GM12891 (cell line): ENCODE measurements around the gene SYCP2.
"Not testable (repeated sequence)": the region's sequence is repeated elsewhere in the genome, so short reads cannot be mapped to it uniquely, and the experiment has no call there.

Experiments
- DNase-seq: peaks from one replicate; pipeline ENCODE4 v3.0.0; 2011; ENCODE audit warnings: low spot score; ENCODE audit not compliant: insufficient read length
- FAIRE-seq: peaks from 2 replicates; lab custom pipeline; 2011; peaks lifted over from hg19 to GRCh38; lab: Jason Lieb, UNC
- PAX5 ChIP-seq: IDR thresholded peaks from 2 replicates; pipeline ENCODE4 v1.6.1; 2011; ENCODE audit warnings: low read length, moderate library complexity, mild to moderate bottlenecking; ENCODE audit not compliant: insufficient read depth, severe bottlenecking
- POLR2A ChIP-seq: IDR thresholded peaks from 2 replicates; pipeline ENCODE4 v1.6.1; 2011; ENCODE audit warnings: low read depth, low read length, control low read depth
- POLR2AphosphoS5 ChIP-seq: IDR thresholded peaks from 2 replicates; pipeline ENCODE4 v1.6.1; 2011; ENCODE audit warnings: low read depth, low read length, control low read depth
- POU2F2 ChIP-seq: IDR thresholded peaks from 2 replicates; pipeline ENCODE4 v1.6.1; 2011; ENCODE audit warnings: low read depth, mild to moderate bottlenecking, control low read depth, low read length, moderate library complexity
- SPI1 ChIP-seq: IDR thresholded peaks from 2 replicates; pipeline ENCODE4 v1.6.1; 2011; ENCODE audit warnings: low read depth, low read length, control low read depth
- TAF1 ChIP-seq: IDR thresholded peaks from 2 replicates; pipeline ENCODE4 v1.6.1; 2011; ENCODE audit warnings: low read depth, low read length, control low read depth

SYCP2 gene

GRCh38 chr20:59871096-59871495 lies 62.3 kb downstream of the SYCP2 start:
- TF ChIP-seq TAF1 (no peak), POLR2AphosphoS5 (no peak), SPI1 (no peak), POLR2A (no peak), POU2F2 (no peak), PAX5 (no peak)
- DNase-seq (no peak), FAIRE-seq (no peak)

GRCh38 chr20:59866338-59866737 lies 67.1 kb downstream of the SYCP2 start:
- TF ChIP-seq POLR2AphosphoS5 (no peak), TAF1 (no peak), PAX5 (no peak), POLR2A (no peak), POU2F2 (no peak), SPI1 (no peak)
- DNase-seq, result no peak
- FAIRE-seq, result no peak

GRCh38 chr20:59864726-59865125 lies 68.7 kb downstream of the SYCP2 start:
- FAIRE-seq (no peak), DNase-seq (no peak)
- no peak for TF ChIP-seq POLR2A
- no peak for TF ChIP-seq POU2F2
- no peak for TF ChIP-seq PAX5
- TF ChIP-seq TAF1, result no peak
- no peak for TF ChIP-seq POLR2AphosphoS5
- TF ChIP-seq SPI1, result no peak

- TF ChIP-seq POLR2A, result no peak
- TF ChIP-seq PAX5, result no peak
- TF ChIP-seq TAF1, result no peak
- no peak for TF ChIP-seq POU2F2
- TF ChIP-seq SPI1, result no peak
- TF ChIP-seq POLR2AphosphoS5, result no peak
- DNase-seq, result no peak
- FAIRE-seq, result no peak
Measured at GRCh38 chr20:59863058-59863457, 70.4 kb downstream of the SYCP2 start.

- no peak for FAIRE-seq
- no peak for TF ChIP-seq PAX5
- DNase-seq, result no peak
Measured at GRCh38 chr20:59861401-59861800, 72.0 kb downstream of the SYCP2 start.

GRCh38 chr20:59858425-59858824 lies 75.0 kb downstream of the SYCP2 start:
- DNase-seq (no peak), FAIRE-seq (no peak)
- TF ChIP-seq POLR2A, result no peak
- no peak for TF ChIP-seq POU2F2
- no peak for TF ChIP-seq POLR2AphosphoS5
- TF ChIP-seq PAX5, result no peak
- TF ChIP-seq TAF1, result no peak
- no peak for TF ChIP-seq SPI1

GRCh38 chr20:59857966-59858365 lies 75.5 kb downstream of the SYCP2 start:
- FAIRE-seq, result no peak

GRCh38 chr20:59856941-59857340 lies 76.5 kb downstream of the SYCP2 start:
- not testable (repeated sequence) for FAIRE-seq, DNase-seq

More at GRCh38 chr20:59857966-59858365, 75.5 kb downstream of the SYCP2 start:
- no peak for TF ChIP-seq POU2F2
- no peak for TF ChIP-seq PAX5
- no peak for TF ChIP-seq SPI1
- no peak for TF ChIP-seq POLR2AphosphoS5
- no peak for TF ChIP-seq POLR2A
- TF ChIP-seq TAF1, result no peak
- no peak for DNase-seq

- not testable (repeated sequence) for FAIRE-seq, DNase-seq
Measured at GRCh38 chr20:59856526-59856925, 76.9 kb downstream of the SYCP2 start.

GRCh38 chr20:59850018-59850641 lies 83.3 kb downstream of the SYCP2 start:
- DNase-seq (no peak), FAIRE-seq (no peak)
- TF ChIP-seq POLR2A (no peak), POU2F2 (no peak), POLR2AphosphoS5 (no peak), PAX5 (no peak)

- TF ChIP-seq POLR2AphosphoS5 (no peak), POLR2A (no peak), POU2F2 (no peak), PAX5 (no peak), TAF1 (no peak), SPI1 (no peak)
- no peak for FAIRE-seq
- DNase-seq, result no peak
Measured at GRCh38 chr20:59848182-59848581, 85.3 kb downstream of the SYCP2 start.
